Stimulated activated CD4-positive, alpha-beta T cell treated with anti-CD3 and anti-CD28 coated beads, Interleukin-1b, Interleukin-23, amount 100 ng/mL, for 1 hour (primary cell): ENCODE results near the gene PACC1.
"Not testable (repeated sequence)": the region's sequence is repeated elsewhere in the genome, so short reads cannot be mapped to it uniquely, and the experiment has no call there.

Source experiments
- DNase-seq, 2 donors: peaks; one replicate each; pipeline ENCODE4 v3.0.0-alpha.2; 2020; ENCODE audit warnings: low read depth in 2 of 2

The PACC1 gene

DNA sequence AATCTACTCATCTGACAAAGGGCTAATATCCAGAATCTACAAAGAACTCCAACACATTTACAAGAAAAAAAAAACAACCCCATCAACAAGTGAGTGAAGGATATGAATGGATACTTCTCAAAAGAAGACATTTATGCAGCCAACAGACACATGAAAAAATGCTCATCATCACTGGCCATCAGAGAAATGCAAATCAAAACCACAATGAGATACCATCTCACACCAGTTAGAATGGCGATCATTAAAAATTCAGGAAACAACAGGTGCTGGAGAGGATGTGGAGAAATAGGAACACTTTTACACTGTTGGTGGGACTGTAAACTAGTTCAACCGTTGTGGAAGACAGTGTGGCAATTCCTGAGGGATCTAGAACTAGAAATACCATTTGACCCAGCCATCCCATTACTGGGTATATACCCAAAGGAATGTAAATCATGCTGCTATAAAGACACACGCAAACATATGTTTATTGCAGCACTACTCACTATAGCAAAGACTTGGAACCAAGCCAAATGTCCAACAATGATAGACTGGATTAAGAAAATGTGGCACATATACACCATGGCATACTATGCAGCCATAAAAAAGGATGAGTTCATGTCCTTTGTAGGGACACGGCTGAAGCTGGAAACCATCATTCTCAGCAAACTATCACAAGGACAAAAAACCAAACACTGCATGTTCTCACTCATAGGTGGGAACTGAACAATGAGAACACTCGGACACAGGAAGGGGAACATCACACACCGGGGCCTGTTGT lies 18.8 kb downstream of the PACC1 start:
- DNase-seq, result not testable (repeated sequence)

DNA sequence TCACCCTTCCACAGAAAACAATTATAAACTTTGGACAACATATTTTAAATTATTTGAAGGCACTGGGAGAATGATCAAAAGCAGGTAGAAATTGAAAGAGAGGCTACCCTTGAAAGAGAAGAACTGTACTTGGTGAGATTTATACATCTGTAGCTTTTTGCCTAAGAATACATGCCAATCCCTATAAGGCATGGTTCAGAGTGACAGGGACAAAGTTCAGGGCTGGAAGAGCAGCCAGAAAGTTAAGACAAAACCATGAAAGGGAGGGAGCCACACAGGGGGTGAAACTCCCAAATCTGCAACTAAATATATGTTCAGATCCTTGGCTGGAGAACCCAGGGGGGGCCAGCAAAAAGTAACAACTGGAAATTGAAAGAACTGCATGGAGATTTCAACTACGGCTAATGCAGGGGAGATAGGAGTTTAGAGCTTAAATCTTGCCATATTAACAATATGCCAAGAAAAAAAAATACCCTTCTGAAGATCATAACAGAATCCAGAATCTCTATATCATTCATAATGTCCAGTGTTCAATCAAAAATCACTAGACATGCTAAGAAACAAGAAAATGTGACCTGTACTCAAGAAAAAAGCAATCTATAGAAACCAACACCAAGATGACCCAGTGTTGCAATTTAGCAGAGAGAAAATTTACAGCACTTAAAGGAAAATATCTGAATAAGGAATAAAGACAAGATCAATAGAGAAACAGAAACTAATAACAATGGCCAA lies 25.5 kb downstream of the PACC1 start:
- no peak for DNase-seq

DNA sequence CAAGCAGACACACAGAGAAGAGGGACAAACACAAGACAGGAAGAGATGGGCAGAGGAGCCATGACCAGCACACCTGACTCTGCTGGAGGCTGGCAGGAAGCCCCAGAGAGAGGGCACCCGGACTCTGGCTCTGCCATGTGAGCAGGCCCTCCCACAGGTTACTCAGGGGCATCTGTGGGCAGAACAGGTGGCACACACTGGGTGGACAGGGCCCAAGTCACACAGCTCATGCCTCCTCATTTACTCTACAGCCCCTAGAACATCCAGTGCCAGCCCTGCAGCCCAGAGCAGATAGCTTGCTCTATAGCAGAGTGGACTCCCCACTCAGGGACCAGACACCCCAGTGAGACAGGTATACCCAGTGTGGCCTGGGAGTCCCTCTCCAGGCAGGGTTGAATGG lies 28.7 kb downstream of the PACC1 start:
- DNase-seq, result no peak

DNA sequence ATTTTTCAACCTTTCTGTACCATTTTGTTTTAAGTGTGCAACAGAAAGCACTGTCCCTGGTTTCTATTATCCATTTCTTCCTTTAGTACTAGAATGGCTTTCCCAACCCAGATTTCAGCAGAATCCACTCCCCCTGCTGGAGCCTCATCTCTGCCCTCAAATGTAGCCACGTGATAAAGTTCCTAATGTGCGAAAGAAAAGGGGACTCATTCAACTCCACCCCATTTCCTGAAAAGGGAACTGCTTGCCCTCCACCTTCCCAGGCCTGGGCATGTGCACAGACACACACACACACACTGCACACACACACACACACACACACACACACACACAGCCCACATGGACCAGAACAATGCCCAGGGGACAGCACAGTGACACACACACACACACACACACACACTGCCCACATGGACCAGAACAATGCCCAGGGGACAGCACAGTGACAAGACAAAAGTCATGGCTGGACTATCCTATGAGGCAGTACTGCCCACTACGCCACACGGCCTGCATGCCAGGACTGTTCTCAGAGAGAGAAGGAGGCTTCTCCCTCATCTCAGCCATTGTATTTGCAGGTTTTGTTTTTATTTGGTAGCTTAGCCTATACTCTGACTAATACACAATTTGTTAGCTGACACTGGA lies 33.2 kb downstream of the PACC1 start:
- DNase-seq, result no peak

DNA sequence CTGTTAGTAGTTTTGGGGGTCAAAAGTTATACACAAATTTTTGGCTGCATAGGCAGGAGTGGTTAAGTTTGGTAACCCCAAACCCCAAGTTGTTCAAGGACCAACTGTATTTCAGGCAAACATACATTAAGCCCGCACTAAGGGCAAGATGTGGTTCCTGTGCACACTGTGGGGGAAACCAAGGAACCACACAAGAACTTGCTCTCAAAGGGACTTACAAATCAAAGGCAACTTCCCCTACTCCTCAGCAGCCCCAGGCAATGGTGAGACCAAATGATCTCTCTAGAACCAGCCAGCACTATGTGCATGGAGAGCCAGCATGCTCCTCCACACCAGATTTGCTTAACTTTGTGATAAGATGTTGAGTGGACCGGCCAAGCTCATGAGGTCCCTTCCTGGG lies 35.3 kb downstream of the PACC1 start:
- no peak for DNase-seq

DNA sequence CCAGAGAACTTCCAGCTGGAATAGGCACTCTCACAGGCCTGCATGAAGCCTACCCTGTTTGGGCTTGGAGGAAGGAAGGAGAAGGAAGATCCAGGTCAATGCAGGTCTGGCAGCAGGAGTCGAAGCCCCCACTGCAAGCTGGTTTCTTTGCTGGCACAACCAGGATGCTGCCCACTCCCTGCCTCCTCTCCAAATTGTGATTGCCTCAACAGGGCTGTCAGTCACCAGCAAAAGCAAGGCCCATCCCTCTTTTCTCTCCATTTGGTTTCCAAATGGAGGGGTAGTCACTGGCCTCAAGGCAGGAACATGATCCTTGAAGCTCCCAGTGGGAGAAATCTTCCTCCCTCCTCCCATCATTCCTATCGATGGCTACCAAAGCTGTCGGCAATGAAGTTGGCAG lies 37.0 kb downstream of the PACC1 start:
- DNase-seq, result no peak

DNA sequence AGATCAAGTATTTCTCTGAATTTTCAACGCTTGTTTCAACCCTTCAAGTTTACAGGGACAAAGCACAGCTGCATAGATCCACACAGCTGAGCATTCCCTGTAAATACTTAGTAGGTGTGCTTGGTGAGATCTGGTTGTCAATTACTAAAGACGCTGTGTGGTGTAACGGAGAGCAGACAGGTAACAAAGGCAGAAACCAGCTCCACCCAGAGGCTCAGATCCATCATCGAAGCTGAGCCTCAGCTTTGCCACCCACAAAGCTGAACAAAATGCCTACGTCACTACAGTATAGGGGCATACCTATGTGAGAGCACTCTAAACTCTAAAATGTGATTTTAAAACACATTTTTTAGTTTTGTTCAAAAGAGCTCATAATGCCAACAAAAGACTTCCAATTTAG lies 38.7 kb downstream of the PACC1 start:
- DNase-seq, result no peak

DNA sequence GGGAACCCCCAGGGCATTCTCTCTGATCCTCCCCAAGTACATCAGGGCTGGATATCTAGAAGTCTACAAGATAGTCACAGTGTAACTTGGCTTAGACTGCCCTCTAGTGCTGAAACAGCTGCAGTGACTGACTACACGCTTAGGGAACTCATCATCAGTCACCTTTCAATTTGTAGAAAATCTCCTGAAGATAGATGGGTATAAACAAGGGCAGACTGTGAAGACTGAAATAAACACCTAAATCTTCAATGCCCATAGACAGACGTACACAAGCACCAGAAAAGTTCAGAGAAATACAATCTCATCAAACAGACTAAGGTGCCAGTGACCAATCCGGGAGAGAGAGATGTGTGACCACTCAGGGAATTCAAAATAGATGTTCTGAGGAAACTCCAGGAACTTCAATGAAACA lies 46.6 kb downstream of the PACC1 start:
- peak; percentile 11 to 16 for DNase-seq

DNA sequence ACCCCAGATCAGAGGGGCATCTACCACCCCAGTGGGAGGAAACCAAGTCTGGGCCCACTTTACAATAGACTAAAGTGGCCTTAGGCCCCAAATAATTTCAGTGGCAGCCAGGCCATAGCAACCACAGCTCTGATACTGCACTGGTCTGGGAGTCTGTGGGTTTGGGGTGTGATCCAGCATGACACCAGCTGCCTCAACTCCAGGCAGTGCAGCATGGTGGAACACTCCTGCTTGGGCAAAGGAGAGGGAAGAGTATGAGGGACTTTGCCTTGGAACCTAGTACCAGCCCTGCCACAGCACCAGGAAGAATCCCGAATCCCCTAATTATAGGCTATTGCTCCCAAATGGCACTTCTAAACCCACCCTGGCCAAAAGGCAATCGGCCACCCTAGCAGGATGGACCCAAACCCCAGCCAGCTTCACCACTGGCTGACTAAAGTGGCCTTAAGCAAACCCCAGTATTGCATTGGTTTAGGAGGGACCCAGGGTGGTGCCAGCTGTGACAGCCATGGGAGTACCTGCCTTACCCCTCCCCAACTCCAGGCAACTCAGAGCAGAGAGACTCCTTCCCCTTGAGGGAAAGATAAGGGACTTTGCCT lies 47.1 kb downstream of the PACC1 start:
- no peak for DNase-seq

DNA sequence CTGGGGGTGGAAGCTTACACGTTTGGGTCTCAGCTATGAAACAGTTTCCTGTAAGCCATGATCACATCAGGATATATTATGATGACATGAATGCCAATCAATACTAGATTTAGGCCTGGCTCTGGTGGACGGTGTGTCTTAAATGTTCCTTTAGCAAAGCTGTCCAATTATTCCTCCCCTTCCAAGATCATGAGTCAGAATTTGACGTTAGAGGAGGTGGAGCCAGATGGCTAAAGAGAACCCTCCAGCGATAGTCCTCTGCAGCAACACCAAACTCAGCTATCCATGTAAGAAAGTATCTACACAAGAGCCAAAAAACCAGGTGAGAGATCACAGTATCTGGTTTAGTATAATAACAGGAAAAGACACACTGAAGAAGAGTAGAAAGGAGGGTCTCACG lies 47.8 kb downstream of the PACC1 start:
- DNase-seq, result no peak

DNA sequence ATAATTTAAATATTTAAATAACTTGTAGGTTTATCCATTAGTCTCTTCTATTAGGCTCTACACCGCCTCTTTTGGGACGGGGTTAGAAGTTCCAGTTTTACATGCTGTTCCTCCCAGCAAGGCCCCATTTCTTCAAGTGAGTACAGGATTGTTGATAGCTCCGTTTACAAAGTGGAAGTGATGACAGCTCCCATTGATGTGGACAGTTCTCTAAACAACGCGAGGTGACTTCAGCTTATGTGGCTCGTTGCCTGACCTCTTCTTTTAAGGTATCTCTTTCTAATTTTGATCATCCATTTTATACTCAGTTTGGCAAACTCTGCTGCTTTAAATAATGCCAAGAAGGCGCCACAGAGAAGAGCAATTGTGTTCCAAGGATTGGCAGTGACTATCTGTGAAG lies 49.7 kb downstream of the PACC1 start:
- no peak for DNase-seq

DNA sequence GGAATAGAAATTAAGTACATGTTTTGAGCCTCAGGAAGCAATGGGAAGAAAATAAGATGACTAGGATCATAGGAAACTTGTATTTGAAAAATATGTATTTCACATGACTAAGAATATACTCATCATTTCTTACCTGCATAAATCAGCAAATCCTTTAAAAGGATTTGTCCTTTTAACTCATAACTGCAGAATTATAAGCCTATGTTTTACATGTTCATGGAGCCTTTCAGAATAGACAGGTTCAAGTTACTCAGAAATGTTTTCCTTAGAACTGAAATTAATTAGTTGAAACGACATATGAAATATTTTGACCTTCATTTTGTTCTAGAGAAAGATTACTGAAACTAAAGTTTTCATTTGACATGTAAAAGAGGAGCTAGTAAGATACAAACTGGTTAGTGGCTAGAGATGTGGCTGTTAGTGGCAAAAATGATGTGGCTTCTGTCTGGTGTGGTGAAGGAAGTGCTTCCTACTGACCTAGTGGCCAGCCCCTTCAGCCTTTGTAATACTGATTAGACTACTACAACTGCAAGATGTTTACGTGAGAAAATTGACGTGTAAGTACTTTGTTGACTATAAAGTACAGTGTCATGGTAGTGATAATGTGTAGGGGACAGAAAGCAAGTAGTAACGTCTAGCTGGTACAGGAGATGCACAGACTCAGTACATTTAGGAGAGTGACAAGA lies 54.7 kb downstream of the PACC1 start:
- DNase-seq, result no peak

DNA sequence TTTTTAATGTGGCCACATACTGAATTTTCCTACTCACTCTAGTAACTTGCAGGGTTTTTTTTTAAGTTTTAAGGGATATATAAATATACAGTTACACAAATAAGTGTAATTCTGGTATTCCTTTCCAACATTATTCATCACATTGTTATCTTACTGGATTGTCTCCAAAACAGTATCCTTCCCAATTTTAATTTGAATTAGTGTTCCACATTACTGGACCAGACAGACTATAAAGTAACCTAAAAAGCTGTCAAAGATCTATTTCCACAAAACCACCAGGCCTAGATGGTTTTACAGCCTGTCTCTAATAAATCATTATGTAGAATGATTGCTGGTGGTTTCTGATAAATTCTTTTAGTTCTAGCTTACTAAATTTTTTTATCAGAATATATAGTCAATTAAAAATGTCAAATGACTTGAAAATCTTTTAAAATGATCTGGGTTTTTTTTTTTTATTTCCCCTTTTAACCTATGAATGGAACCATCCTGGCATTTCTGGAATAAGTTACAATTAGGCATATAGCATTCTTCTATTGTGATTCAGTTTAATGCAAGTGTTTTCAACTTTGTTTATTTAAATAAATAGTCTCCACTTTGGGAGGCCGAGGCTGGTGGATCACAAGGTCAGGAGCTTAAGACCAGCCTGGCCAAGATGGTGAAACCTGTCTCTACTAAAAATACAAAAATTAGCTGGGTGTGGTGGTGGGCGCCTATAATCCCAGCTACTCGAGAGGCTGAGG lies 59.3 kb downstream of the PACC1 start:
- DNase-seq, result no peak

DNA sequence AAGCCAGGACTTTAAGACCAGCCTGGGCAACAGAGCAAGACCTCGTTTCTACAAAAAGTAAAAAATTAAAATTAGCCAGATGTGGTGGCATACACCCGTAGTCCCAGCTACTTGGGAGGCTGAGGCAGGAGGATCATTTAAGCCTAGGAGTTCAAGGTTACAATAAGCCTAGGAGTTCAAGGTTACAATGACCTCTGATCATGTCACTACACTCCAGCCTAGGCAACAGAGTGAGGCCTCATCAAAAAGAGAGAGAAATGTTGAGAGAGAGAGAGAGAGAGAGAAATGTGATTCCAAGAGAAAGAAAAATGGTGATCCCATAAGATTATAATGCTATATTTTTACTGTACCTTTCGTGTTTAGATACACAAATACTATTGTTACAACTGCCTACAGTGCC lies 60.2 kb downstream of the PACC1 start:
- DNase-seq, result no peak

DNA sequence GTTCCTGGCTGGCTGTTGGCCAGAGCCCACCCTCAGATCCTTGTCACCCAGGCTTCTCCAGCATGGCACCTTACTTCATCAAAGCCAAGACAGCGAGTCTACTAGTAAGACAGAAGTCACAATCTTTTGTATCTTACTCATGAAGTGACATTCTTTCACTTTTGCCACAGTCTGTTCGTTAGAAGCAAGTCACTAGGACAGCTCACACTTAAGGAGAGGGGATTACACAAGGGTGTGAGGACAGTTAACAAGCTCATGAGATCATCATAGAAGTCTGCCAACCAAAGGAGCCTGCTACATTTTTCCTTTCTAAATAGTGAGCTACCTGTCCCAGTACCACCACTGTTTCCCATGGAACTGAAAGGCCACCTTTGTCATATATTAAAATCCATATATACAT lies 61.5 kb downstream of the PACC1 start:
- DNase-seq, result no peak

DNA sequence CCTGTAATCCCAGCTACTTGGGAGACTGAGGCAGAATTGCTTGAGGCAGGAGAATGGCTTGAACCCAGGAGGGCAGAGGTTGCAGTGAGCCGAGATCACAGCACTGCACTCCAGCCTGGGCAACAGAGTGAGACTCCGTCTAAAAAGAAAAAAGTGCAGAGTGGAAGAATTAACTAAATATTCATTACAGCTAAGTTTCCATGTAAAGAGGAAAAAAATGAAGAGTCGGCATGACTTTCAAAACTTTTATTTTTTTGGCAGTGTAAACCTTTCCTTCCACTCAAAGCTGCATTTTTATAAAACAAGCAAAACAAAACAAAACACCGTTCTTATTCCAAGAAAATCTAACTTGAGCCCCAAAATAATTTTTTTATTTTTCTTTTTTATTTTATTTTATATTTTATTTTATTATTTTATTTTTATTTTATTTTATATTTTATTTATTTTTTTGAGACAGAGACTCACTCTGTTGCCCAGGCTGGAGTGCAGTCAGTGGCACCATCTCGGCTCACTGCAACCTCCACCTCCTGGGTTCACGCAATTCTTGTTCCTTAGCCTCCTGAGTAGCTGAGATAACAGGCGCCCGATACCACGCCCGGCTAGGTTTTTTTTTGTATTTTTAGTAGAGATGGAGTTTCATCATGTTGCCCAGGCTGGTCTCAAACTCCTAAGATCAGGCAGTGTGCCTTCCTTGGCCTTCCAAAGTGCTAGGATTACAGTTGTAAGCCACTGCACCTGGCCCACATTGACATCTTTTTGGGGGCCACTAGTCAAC lies 62.9 kb downstream of the PACC1 start:
- no peak for DNase-seq

DNA sequence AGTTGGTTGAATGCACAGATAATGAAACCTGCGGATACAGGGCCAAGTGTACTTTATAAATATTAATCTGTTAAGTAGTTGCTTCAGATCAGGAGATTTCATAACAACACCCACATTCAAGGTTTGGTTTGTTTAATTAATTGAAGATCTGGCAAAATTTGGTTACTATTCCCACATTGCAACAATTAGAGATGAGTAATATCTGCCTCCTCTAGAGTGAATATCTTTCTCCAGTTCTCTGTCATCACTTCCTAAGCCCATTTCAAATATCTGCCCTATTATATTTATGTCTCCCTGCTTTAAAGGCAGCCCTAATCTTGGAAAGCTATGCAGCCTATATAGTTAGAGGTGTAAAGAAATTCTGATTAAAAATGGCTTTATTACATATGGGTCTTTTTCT lies 68.1 kb downstream of the PACC1 start:
- no peak for DNase-seq

DNA sequence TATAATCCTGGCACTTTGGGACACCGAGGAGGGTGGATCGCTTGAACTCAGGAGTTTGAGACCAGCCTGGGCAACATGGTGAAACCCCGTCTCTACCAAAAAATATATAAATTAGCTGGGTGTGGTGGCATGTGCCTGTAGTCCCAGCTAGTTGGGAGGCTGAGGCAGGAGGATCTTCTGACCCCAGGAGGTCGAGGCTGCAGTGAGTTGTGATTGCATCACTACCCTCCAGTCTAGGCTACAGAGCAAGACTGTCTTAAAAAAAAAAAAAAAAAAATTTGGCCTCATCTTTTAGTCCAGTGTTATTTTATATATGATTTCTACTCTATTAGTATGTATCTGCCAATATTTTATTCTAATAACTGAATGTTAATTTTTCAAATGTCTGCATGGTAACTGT lies 69.8 kb downstream of the PACC1 start:
- DNase-seq, result no peak

DNA sequence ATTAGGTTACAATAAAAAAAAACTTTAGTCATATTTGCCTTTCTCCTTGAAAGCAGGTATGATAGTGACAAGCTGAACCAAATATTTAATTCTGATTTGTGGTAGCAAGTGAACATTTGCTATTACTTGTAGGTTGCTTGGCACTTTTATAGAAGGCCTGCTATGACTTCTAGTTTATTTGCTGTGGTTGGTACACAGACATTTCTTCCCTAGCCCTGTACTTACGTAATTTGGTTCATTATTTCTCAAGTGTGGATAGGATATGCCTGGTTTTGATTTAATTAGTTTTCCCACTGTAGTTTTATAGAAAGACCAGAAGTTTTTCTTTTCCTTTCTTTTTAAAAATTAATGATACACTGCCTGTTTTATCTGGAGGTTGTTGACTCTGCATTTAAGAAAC lies 73.6 kb downstream of the PACC1 start:
- no peak for DNase-seq

DNA sequence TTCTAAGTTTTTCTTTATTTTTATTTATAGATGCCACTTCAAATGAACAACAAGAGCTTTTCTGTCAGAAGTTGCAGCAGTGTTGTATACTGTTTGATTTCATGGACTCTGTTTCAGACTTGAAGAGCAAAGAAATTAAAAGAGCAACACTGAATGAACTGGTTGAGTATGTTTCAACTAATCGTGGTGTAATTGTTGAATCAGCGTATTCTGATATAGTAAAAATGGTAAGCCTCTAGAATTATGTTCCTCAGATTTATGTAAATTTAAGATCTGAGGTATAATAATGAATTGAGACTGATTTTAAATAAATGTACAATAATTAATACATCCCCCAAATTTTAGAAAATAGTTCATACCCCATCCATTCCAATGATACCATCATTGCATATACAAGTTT lies 85.6 kb downstream of the PACC1 start:
- DNase-seq, result no peak

DNA sequence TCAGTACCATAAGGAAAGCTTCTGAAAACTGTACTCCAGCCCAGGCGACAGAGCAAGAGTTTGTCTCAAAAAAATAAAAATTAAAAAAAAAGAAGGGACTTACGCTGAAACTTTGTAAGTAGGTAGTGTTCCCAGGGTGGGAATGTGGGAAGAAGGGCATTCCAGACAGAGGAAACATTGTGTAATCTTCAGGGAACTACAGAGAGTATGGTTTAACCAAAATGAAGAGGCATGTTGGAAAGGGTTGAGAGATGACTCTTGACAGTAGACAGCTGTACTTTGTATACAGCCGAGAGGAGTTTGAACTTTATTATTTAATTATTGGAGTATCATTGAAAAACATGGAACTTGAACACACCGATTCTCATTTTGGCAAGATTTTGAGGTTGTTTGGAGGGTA lies 86.4 kb downstream of the PACC1 start:
- no peak for DNase-seq
